Ascending aorta (tissue), 2 donors: ENCODE data around the gene NOTCH1. TPM values are rescaled to one million over a fixed set of nuclear protein-coding genes. Genes with fewer than 3 reads are reported as not detected.

Experiments
- DNase-seq, 2 donors: peaks; one replicate each; pipeline ENCODE4 v3.0.0-alpha.2; 2019; ENCODE audit warnings: low spot score in 2 of 2
- H3K27ac ChIP-seq, 2 donors: fragments of 200-600 bp; sonication (generic); one replicate each; pipeline ENCODE4 v1.5.1; 2016 to 2017; ENCODE audit warnings: mild to moderate bottlenecking in 1 of 2
- H3K27me3 ChIP-seq: fragments of 200-600 bp; sonication (generic); one replicate; pipeline ENCODE4 v1.5.1; 2017
- H3K36me3 ChIP-seq, 2 donors: fragments of 200-600 bp; sonication (generic); one replicate each; pipeline ENCODE4 v1.5.1; 2016
- H3K4me1 ChIP-seq, 2 donors: fragments of 200-600 bp; sonication (generic); one replicate each; pipeline ENCODE4 v1.5.1; 2016 to 2017; ENCODE audit warnings: mild to moderate bottlenecking in 1 of 2
- H3K4me3 ChIP-seq, 2 donors: fragments of 200-600 bp; sonication (generic); one replicate each; pipeline ENCODE4 v1.5.1; 2016 to 2017; ENCODE audit warnings: mild to moderate bottlenecking in 1 of 2
- H3K9me3 ChIP-seq, 2 donors: fragments of 200-600 bp; sonication (generic); one replicate each; pipeline ENCODE4 v1.5.1; 2016
- intact Hi-C: fragments of 100-400 bp; cut with DNase I; formaldehyde crosslinking; loops from one replicate; pipeline ENCODE4 v1.15.1; 2023
- total RNA-seq: library from RNA; depleted of rRNA; stranded (reverse); fragments of >200 nt; gene quantifications from one replicate; pipeline ENCODE4 v1.1.0, GENCODE V29; 2016
- TF ChIP-seq, protein P1 (sequence below), 3 experiments: fragments of 200-600 bp in 2 of 3; fragments of 450-650 bp in 1 of 3; sonication (generic) in 2 of 3; IDR thresholded peaks; one replicate each; pipeline ENCODE4 v1.5.1; 2016 to 2019; ENCODE audit warnings: antibody characterized with exemption in 3 of 3, mild to moderate bottlenecking in 1 of 3, moderate library complexity in 1 of 3

Gene NOTCH1
- total RNA-seq, 1 donor from 2014 or later = 120 TPM

- H3K27ac ChIP-seq = no peak overlapping the region
- intact Hi-C loops = no loop called here
Observed at GRCh38 chr9:136453326-136453725, 92.5 kb downstream of the NOTCH1 start.

GRCh38 chr9:136451221-136451877 is 94.5 kb downstream of the NOTCH1 start:
- H3K27me3 ChIP-seq = no peaks in the 10 kb centered on the region
- H3K4me3 ChIP-seq = no peak overlapping the region
- H3K4me1 ChIP-seq = no peaks in the 10 kb centered on the region
- H3K36me3 ChIP-seq = peaks cover 80 to 100% of the 10 kb centered on the region in 2 donors
- DNase-seq = no peak
- H3K9me3 ChIP-seq = no peaks in the 10 kb centered on the region
- TF ChIP-seq, protein P1, sequence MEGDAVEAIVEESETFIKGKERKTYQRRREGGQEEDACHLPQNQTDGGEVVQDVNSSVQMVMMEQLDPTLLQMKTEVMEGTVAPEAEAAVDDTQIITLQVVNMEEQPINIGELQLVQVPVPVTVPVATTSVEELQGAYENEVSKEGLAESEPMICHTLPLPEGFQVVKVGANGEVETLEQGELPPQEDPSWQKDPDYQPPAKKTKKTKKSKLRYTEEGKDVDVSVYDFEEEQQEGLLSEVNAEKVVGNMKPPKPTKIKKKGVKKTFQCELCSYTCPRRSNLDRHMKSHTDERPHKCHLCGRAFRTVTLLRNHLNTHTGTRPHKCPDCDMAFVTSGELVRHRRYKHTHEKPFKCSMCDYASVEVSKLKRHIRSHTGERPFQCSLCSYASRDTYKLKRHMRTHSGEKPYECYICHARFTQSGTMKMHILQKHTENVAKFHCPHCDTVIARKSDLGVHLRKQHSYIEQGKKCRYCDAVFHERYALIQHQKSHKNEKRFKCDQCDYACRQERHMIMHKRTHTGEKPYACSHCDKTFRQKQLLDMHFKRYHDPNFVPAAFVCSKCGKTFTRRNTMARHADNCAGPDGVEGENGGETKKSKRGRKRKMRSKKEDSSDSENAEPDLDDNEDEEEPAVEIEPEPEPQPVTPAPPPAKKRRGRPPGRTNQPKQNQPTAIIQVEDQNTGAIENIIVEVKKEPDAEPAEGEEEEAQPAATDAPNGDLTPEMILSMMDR (IDR thresholded peaks at IDR 0.05) = no peak
- H3K27ac ChIP-seq = no peak overlapping the region
- intact Hi-C loops = no loop called here

More at GRCh38 chr9:136453326-136453725, 92.5 kb downstream of the NOTCH1 start:
- Histone ChIP-seq H3K4me3 (no peak overlapping the region), H3K27me3 (no peaks in the 10 kb centered on the region), H3K4me1 (no peaks in the 10 kb centered on the region), H3K9me3 (no peaks in the 10 kb centered on the region), H3K36me3 (peaks cover 79 to 100% of the 10 kb centered on the region in 2 donors)
- TF ChIP-seq, protein P1 (IDR thresholded peaks at IDR 0.05) = no peak
- DNase-seq = no peak

DNA sequence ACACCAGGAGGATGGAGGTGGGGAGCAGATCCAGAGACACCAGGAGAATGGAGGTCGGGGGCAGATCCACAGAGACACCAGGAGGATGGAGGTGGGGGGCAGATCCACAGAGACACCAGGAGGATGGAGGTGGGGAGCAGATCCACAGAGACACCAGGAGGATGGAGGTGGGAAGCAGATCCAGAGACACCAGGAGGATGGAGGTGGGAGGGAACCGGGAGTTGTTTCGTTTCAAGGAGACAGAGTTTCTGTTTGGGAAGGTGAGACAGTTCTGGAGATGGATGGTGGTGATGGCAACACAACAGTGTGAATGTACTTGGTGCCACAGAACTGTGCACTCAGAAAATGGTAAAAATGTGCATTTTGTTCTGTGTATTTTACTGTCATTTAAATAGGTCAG is 97.2 kb downstream of the NOTCH1 start:
- Histone ChIP-seq H3K4me3 (no peak overlapping the region), H3K27ac (no peak overlapping the region), H3K9me3 (no peaks in the 10 kb centered on the region), H3K4me1 (no peaks in the 10 kb centered on the region), H3K36me3 (peaks cover 81 to 98% of the 10 kb centered on the region in 2 donors), H3K27me3 (no peaks in the 10 kb centered on the region)
- DNase-seq = no peak
- TF ChIP-seq, protein P1 (IDR thresholded peaks at IDR 0.05) = no peak
- intact Hi-C loops = no loop called here

DNA sequence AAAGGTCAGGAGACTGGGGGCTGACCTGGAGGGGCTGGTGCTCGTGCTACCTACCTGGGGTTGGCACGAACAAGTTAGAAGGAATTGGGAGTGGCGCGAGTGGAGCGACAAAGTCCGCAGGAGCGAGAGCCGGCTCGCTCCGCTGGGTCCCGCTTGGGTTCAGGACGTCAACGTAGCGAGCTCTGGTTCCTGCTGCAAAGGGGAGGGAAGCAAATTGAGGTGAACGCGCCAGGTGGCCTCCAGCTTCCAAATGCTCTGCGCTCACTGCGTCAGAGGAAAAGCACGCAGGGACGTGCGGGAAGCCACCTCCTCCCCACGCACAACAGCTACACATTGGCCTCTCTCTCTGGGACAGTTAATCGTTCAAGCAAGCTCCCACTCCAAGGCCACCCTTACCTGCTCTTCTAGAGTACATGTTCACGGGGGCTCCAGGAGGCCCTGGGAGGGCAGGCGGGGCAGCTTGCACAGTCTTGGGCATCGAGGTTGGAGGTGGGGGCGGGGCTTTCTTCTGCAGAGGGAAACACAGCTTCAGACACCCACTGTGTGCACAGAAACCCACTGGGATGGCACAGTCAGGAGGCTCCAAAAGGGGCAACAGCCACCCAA is 98.6 kb downstream of the NOTCH1 start:
- no peak for DNase-seq
- intact Hi-C loops = no loop called here
- H3K27ac ChIP-seq = no peak overlapping the region
- H3K4me1 ChIP-seq = no peaks in the 10 kb centered on the region
- TF ChIP-seq, protein P1 (IDR thresholded peaks at IDR 0.05) = no peak
- no peak overlapping the region for H3K4me3 ChIP-seq
- peaks cover 92 to 98% of the 10 kb centered on the region in 2 donors for H3K36me3 ChIP-seq
- no peaks in the 10 kb centered on the region for H3K9me3 ChIP-seq
- H3K27me3 ChIP-seq = no peaks in the 10 kb centered on the region

GRCh38 chr9:136445799-136446198 is 100.0 kb downstream of the NOTCH1 start:
- TF ChIP-seq, protein P1 (IDR thresholded peaks at IDR 0.05) = no peak
- DNase-seq = no peak
- H3K9me3 ChIP-seq = no peaks in the 10 kb centered on the region
- intact Hi-C loops = no loop called here
- H3K27me3 ChIP-seq = no peaks in the 10 kb centered on the region
- H3K4me3 ChIP-seq = no peak overlapping the region
- no peaks in the 10 kb centered on the region for H3K4me1 ChIP-seq
- peaks cover 89 to 98% of the 10 kb centered on the region in 2 donors for H3K36me3 ChIP-seq
- H3K27ac ChIP-seq = no peak overlapping the region

Other genes with a start within 250 kb of the NOTCH1 start
- under 0.01 TPM for gene CCDC187, start 242.0 kb downstream of the NOTCH1 start, total RNA-seq
- gene GPSM1, start 218.5 kb downstream of the NOTCH1 start, total RNA-seq = 85.1 TPM
- gene DNLZ, start 182.3 kb downstream of the NOTCH1 start, total RNA-seq = 191 TPM
- 0.43 TPM for gene CARD9, start 172.4 kb downstream of the NOTCH1 start, total RNA-seq
- 9.4 TPM for gene SNAPC4, start 145.9 kb downstream of the NOTCH1 start, total RNA-seq
- gene ENTR1, start 135.4 kb downstream of the NOTCH1 start, total RNA-seq = 27.7 TPM
- 69.1 TPM for gene PMPCA, start 135.4 kb downstream of the NOTCH1 start, total RNA-seq
- gene INPP5E, start 106.2 kb downstream of the NOTCH1 start, total RNA-seq = 20.2 TPM
- gene SEC16A, start 63.0 kb downstream of the NOTCH1 start, total RNA-seq = 66.1 TPM
- 443 TPM for gene EGFL7, start 116.9 kb upstream of the NOTCH1 start, total RNA-seq
- 129 TPM for gene AGPAT2, start 141.4 kb upstream of the NOTCH1 start, total RNA-seq
- 86.2 TPM for gene DIPK1B, start 166.5 kb upstream of the NOTCH1 start, total RNA-seq
- 28.5 TPM for gene LCN10, start 196.9 kb upstream of the NOTCH1 start, total RNA-seq
- 130 TPM for gene LCN6, start 202.5 kb upstream of the NOTCH1 start, total RNA-seq
- gene LCN8, start 212.2 kb upstream of the NOTCH1 start, total RNA-seq = not detected
- not detected for gene LCN15, start 218.5 kb upstream of the NOTCH1 start, total RNA-seq
- 10.9 TPM for gene TMEM141, start 245.3 kb upstream of the NOTCH1 start, total RNA-seq